Mesendoderm (in vitro differentiated cells): Measurements from ENCODE around the gene HOXD3.

ENCODE experiments used
- DNase-seq: peaks from one replicate; pipeline ENCODE4 v3.0.0; 2013
- H2AK5ac ChIP-seq: 2 replicates; pipeline ENCODE4 v1.6.1; 2013; ENCODE audit warnings: low read length, inconsistent platforms
- H2BK120ac ChIP-seq: 2 replicates; pipeline ENCODE4 v1.6.1; 2013; ENCODE audit warnings: low read depth, mild to moderate bottlenecking, low read length, moderate library complexity, mixed read lengths
- H2BK15ac ChIP-seq: replicated peaks from 2 replicates; pipeline ENCODE4 v1.6.1; 2013; ENCODE audit warnings: low read depth, mild to moderate bottlenecking, moderate library complexity
- H2BK5ac ChIP-seq: 2 replicates; pipeline ENCODE4 v1.6.1; 2013; ENCODE audit warnings: low read length, inconsistent platforms
- H3K18ac ChIP-seq: 2 replicates; pipeline ENCODE4 v1.6.1; 2013; ENCODE audit warnings: mild to moderate bottlenecking, low read length, mixed read lengths
- H3K23ac ChIP-seq: one replicate; pipeline ENCODE4 v1.6.1; 2013; ENCODE audit warnings: low read length
- H3K27ac ChIP-seq: 2 replicates; pipeline ENCODE4 v1.5.1; 2013; ENCODE audit warnings: low read depth, mild to moderate bottlenecking, inconsistent platforms, low read length, moderate library complexity
- H3K27me3 ChIP-seq: 2 replicates; pipeline ENCODE4 v1.6.1; 2013; ENCODE audit warnings: low read length, control low read depth, mild to moderate bottlenecking, inconsistent platforms; ENCODE audit not compliant: insufficient read depth, poor library complexity
- H3K36me3 ChIP-seq: 2 replicates; pipeline ENCODE4 v1.6.1; 2013; ENCODE audit warnings: low read length, inconsistent platforms; ENCODE audit not compliant: control insufficient read depth, insufficient read depth
- H3K4ac ChIP-seq: one replicate; pipeline ENCODE4 v1.6.1; 2013; ENCODE audit warnings: low read depth, mild to moderate bottlenecking, low read length, moderate library complexity
- H3K4me1 ChIP-seq: 2 replicates; pipeline ENCODE4 v1.6.1; 2013; ENCODE audit warnings: low read depth, low read length, inconsistent platforms; ENCODE audit not compliant: control insufficient read depth
- H3K4me2 ChIP-seq: 2 replicates; pipeline ENCODE4 v1.6.1; 2013; ENCODE audit warnings: low read length
- H3K4me3 ChIP-seq: 2 replicates; pipeline ENCODE4 v1.5.1; 2013; ENCODE audit warnings: mild to moderate bottlenecking, low read length
- H3K56ac ChIP-seq: one replicate; pipeline ENCODE4 v1.6.1; 2013; ENCODE audit warnings: low read length
- H3K79me1 ChIP-seq: 2 replicates; pipeline ENCODE4 v1.6.1; 2013; ENCODE audit warnings: low read length, inconsistent platforms
- H3K79me2 ChIP-seq: 2 replicates; pipeline ENCODE4 v1.6.1; 2013; ENCODE audit warnings: mild to moderate bottlenecking, low read length; ENCODE audit not compliant: control insufficient read depth, insufficient read depth
- H3K9ac ChIP-seq: 2 replicates; pipeline ENCODE4 v1.6.1; 2013; ENCODE audit warnings: low read length, inconsistent platforms
- H4K5ac ChIP-seq: one replicate; pipeline ENCODE4 v1.6.1; 2013; ENCODE audit warnings: low read length
- H4K8ac ChIP-seq: one replicate; pipeline ENCODE4 v1.6.1; 2013; ENCODE audit warnings: low read depth, mild to moderate bottlenecking, control low read depth, low read length, moderate library complexity
- WGBS: extraction: QIAGEN DNeasy Blood & Tissue Kit; methylation state at CpG from one replicate; pipeline ENCODE4 v1.1.7; 2013; ENCODE audit warnings: low lambda C conversion rate, missing lambda C conversion rate; ENCODE audit not compliant: insufficient coverage; ENCODE audit errors: extremely low coverage; 5-methylcytosine and 5-hydroxymethylcytosine counted together

The HOXD3 gene

GRCh38 chr2:176111309-176111663, 45.8 kb upstream of the HOXD3 start:
- Histone ChIP-seq H3K4me2 (no peak overlapping the region), H3K56ac (no peak overlapping the region), H3K23ac (no peak overlapping the region), H3K4me1 (no peaks in the 10 kb centered on the region), H4K5ac (no peak overlapping the region), H3K4me3 (no peak overlapping the region), H3K9ac (no peak overlapping the region), H3K4ac (no peak overlapping the region), H3K79me2 (no peaks in the 10 kb centered on the region), H2AK5ac (no peak overlapping the region), H2BK120ac (no peak overlapping the region), H3K27ac (no peak overlapping the region), H2BK15ac (no peak overlapping the region), H3K18ac (no peak overlapping the region), H3K27me3 (peaks cover 85% of the 10 kb centered on the region), H4K8ac (no peak overlapping the region), H2BK5ac (no peak overlapping the region), H3K36me3 (no peaks in the 10 kb centered on the region), H3K79me1 (no peaks in the 10 kb centered on the region)
- WGBS = no CpG with 5 or more reads among the region's 16 CpGs
- DNase-seq = peak; percentile 86

GRCh38 chr2:176111846-176112374, 45.2 kb upstream of the HOXD3 start:
- Histone ChIP-seq H3K36me3 (no peaks in the 10 kb centered on the region), H3K23ac (no peak overlapping the region), H2BK15ac (no peak overlapping the region), H3K9ac (no peak overlapping the region), H2AK5ac (no peak overlapping the region), H3K4ac (no peak overlapping the region), H3K27me3 (peaks cover 87% of the 10 kb centered on the region), H3K4me1 (no peaks in the 10 kb centered on the region), H3K18ac (no peak overlapping the region), H4K5ac (no peak overlapping the region), H3K79me1 (no peaks in the 10 kb centered on the region), H3K4me3 (no peak overlapping the region), H3K79me2 (no peaks in the 10 kb centered on the region), H2BK5ac (no peak overlapping the region), H3K56ac (no peak overlapping the region), H2BK120ac (no peak overlapping the region), H3K4me2 (no peak overlapping the region), H4K8ac (no peak overlapping the region), H3K27ac (no peak overlapping the region)
- no peak for DNase-seq
- WGBS = no CpG with 5 or more reads among the region's 29 CpGs

- Histone ChIP-seq H3K4me3 (no peak overlapping the region), H3K36me3 (no peaks in the 10 kb centered on the region), H4K8ac (no peak overlapping the region), H3K9ac (no peak overlapping the region), H2BK5ac (no peak overlapping the region), H3K79me1 (no peaks in the 10 kb centered on the region), H3K27ac (no peak overlapping the region), H3K56ac (no peak overlapping the region), H2BK120ac (no peak overlapping the region), H3K18ac (no peak overlapping the region), H3K27me3 (peaks cover 89% of the 10 kb centered on the region), H4K5ac (no peak overlapping the region), H3K23ac (no peak overlapping the region), H2AK5ac (no peak overlapping the region), H3K4me2 (no peak overlapping the region), H3K79me2 (no peaks in the 10 kb centered on the region), H3K4me1 (no peaks in the 10 kb centered on the region), H3K4ac (no peak overlapping the region), H2BK15ac (no peak overlapping the region)
- no CpG with 5 or more reads among the region's 40 CpGs for WGBS
- DNase-seq = no peak
These were observed 44.5 kb upstream of the HOXD3 start for GRCh38 chr2:176112375-176113302.

- Histone ChIP-seq H3K4me1 (no peaks in the 10 kb centered on the region), H2BK5ac (no peak overlapping the region), H3K23ac (no peak overlapping the region), H3K4me2 (no peak overlapping the region), H3K4ac (no peak overlapping the region), H3K4me3 (no peak overlapping the region), H3K79me2 (no peaks in the 10 kb centered on the region), H4K5ac (no peak overlapping the region), H4K8ac (no peak overlapping the region), H3K27ac (no peak overlapping the region), H3K27me3 (peaks cover 87% of the 10 kb centered on the region), H3K18ac (no peak overlapping the region), H3K36me3 (no peaks in the 10 kb centered on the region), H2AK5ac (no peak overlapping the region), H3K9ac (no peak overlapping the region), H2BK15ac (no peak overlapping the region), H2BK120ac (no peak overlapping the region), H3K56ac (no peak overlapping the region), H3K79me1 (no peaks in the 10 kb centered on the region)
- WGBS = no CpG with 5 or more reads among the region's 26 CpGs
- no peak for DNase-seq
These were observed 42.8 kb upstream of the HOXD3 start for GRCh38 chr2:176114120-176114929.

GRCh38 chr2:176114930-176115625, 42.0 kb upstream of the HOXD3 start:
- no peak for DNase-seq
- H4K8ac ChIP-seq = no peak overlapping the region
- H3K4me1 ChIP-seq = no peaks in the 10 kb centered on the region
- no peak overlapping the region for H3K18ac ChIP-seq
- H3K27me3 ChIP-seq = peaks cover 87% of the 10 kb centered on the region
- no peak overlapping the region for H2BK15ac ChIP-seq
- H3K79me1 ChIP-seq = no peaks in the 10 kb centered on the region
- no peak overlapping the region for H2BK5ac ChIP-seq
- no peak overlapping the region for H3K4me2 ChIP-seq
- H3K79me2 ChIP-seq = no peaks in the 10 kb centered on the region
- H4K5ac ChIP-seq = no peak overlapping the region
- no peak overlapping the region for H3K9ac ChIP-seq
- H2BK120ac ChIP-seq = no peak overlapping the region
- no peak overlapping the region for H3K23ac ChIP-seq
- no CpG with 5 or more reads among the region's 16 CpGs for WGBS
- no peak overlapping the region for H3K4ac ChIP-seq
- no peak overlapping the region for H3K4me3 ChIP-seq
- H3K36me3 ChIP-seq = no peaks in the 10 kb centered on the region
- H3K56ac ChIP-seq = no peak overlapping the region
- no peak overlapping the region for H2AK5ac ChIP-seq
- no peak overlapping the region for H3K27ac ChIP-seq
